NCI-H128 (cell line): ENCODE measurements around the gene ZBTB32.

Experiments
- DNase-seq: peaks from one replicate; lab custom pipeline; 2025; ENCODE audit not compliant: unreplicated experiment; lab: John Stamatoyannopoulos, UW

The ZBTB32 gene

DNA sequence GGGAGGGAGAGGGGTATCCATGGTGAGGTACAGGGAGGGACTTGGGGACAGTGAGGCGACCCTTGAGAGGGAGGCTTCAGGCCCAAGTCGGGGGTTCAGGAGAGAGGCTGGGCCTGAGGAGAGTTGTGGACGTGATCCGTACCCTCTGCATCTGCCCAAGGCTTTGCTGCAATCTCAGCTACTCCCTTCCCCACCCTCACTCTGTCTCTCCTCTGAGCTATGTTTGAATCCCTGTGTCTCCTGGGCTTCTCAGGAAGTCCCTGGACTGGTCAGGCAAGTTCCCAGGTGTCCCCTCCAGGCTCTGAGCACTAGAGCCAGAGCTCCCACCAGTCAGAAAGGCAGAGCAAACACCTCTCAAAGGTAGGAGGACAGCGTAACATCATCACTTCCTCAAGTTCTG lies 45.8 kb downstream of the ZBTB32 start:
- DNase-seq, result no peak

DNA sequence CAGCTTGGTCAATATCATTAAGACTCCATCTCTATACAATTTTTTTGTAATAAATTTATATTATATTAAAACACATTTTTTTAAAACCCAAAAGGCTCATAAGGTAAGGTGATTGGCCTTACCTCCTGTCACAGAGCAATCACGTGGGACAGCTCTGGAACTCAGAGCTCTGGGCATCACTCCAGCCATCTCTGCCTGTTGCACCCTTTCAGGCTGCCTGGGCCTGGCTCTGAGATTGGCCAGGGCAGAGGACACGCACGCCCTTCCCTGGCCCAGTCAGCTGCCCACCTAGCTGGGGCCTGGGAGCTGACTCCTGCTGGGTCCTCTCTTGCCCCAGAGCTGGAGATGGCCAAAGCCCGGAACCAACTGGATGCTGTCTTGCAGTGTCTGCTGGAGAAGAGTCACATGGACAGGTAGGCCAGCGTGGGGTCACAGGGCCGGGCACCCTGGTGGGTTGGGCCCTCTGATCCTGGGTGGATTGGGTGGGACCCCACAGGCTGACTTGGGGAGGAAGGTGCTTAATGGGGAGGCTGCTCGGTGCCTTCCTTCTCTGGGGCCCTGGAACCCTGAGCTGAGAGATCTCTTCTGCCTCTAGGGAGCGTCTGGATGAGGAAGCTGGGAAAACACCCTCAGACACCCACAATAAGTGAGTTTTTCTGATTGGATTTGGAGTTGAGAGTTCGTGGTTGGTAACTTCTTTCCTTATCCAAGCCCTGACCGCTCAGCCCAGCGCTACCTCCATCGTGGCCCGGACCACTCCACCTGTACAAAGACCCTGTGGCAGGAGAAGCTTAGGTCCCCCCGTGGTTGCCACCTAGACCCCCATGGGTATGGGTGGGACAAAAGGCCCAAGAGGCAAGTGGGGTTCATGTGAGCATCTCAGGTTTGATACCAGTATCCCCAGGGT lies 47.7 kb downstream of the ZBTB32 start:
- DNase-seq, result no peak

DNA sequence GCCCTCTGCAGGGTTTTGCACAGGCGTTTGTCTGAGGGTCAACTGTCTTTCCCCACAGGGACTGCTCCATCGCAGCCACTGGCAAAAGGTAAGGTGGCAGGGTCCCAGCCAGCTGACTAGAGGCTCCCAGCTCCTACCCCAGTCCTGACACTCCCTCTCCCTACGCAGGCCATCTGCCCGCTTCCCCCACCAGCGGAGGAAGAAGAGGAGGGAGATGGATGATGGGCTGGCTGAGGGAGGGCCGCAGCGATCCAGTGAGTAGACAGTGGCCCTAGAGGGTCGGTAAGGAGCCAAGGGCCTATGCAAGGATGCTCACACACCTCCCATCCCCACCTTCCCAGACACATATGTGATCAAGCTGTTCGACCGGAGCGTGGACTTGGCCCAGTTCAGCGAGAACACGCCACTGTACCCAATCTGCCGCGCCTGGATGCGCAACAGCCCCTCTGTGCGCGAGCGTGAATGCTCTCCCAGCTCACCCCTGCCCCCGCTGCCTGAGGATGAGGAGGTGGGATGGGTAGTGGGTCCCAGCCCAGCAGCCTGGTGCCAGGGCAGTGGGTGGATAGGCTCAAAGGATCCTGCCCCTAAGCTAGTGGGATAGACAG lies 48.5 kb downstream of the ZBTB32 start:
- DNase-seq, result no peak

DNA sequence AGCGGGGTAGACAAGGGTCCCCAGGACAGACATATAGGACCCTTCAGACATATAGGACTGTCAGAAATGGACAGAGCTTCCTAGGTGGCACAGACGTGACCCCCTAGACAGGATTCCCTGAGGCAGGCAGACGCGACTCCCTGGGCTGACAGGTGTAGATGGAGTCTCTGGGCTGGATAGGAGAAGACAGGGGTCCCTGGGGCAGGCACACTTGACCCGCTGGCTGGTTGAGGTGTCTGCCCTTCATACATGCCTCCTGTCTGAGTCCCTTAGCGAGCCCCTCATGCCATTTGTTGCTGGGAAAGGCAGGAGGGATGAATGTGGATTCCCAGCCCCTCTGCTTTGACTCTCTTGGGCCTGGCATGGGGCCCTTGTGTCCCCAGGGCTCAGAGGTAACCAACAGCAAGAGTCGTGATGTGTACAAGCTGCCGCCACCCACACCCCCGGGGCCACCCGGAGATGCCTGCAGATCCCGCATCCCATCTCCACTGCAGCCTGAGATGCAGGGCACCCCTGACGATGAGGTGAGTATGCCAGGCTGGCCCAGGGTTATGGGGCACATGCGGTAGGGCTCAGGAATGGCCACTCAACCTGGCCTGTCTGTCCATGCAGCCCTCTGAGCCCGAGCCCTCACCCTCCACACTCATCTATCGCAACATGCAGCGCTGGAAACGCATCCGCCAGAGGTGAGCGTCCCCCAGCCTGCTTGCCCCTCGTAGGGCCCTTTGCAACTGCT lies 49.4 kb downstream of the ZBTB32 start:
- no peak for DNase-seq

DNA sequence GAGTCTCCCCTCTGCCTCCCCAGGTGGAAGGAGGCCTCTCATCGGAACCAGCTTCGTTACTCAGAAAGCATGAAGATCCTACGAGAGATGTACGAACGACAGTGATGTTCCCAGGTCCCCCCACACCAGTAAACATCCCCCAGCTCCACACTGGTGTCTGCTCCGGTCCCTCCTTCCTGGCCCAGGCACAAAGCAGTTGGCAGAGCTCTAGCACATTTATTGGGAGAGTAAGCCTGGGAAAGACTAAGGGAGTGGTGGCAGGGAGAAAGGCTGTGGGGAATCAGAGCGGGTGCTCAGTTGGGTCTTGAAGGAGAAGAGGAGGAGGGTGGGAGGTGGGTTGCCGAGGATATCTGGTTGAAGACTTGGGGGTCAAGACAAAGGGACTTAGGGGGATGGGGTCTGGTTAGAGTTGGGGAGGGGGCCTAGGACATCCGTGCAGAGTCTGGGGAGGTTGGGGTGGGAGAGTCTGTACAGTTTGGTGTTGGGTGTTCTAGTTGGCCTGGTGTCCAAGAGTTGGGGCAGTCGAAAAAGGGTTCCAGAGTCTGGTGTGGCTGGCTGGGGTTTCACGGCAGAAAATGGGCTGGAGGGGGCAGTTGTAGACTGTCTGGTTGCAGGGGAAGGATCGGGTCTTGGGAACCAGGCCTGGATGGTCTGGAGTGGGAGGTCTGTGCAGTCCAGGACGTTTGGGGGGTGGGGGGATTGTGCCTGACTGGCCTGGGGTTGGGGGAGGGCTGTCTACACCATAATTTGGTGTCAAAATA lies 50.2 kb downstream of the ZBTB32 start:
- no peak for DNase-seq

DNA sequence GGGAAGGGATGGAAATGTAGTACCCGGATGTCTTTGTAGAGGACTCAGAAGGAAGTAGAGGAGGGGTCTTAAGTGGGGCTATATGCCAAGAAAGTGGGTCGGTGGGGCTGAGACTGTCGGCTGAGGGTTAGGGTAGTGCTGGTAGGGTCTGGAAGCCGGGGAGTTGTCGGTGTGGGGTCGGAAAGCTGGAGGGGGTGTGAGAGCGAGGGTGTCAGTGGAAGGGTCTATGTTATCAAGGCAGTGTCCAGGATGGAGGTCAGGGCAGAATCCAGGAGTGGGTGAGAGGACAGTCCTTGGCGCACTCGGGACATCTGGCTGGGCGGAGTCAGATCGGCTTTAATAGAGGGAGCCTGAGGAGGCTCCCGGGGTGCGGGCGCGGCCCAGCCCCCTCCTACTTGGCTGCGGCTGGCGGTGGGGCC lies 50.8 kb downstream of the ZBTB32 start:
- DNase-seq, result no peak

DNA sequence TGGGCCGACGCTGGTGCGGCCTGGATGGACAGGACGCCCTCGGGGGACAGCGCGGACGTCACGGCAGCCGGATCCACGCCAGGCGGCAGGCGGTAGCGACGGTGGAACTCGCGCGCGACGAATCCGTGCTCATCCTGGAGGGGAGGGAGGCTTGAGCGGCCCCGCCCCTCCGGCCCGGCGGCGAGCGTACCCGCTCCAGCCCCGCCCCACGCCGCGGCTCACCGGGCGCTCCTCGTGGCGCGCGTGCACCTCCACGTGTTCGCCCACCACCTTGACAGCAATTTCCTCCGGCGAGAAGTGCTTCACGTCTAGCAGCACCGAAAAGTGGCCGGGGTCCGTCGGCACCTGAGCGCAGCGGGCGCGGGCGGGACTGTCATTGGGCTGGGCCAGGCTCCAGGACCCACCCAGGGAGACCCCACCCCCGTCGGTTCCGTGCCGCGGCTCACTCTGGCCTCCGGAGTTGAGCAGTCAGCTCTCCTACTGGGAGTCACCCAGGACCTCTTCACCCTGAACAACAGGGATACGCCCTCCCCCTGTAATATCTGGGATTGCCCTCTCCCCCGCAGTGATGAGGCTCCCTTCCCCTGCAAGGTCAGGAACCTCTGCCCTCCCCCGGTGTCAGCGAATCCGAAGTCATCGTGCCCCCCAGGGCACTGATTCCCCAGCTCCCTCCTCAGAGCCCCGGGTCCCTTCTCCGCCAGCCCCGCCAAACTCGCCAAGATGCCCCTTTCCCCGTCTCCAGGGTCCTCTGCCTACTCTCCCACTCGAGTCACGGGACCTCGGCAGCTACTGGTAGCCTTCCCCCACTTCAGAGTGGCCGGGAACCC lies 51.4 kb downstream of the ZBTB32 start:
- no peak for DNase-seq

DNA sequence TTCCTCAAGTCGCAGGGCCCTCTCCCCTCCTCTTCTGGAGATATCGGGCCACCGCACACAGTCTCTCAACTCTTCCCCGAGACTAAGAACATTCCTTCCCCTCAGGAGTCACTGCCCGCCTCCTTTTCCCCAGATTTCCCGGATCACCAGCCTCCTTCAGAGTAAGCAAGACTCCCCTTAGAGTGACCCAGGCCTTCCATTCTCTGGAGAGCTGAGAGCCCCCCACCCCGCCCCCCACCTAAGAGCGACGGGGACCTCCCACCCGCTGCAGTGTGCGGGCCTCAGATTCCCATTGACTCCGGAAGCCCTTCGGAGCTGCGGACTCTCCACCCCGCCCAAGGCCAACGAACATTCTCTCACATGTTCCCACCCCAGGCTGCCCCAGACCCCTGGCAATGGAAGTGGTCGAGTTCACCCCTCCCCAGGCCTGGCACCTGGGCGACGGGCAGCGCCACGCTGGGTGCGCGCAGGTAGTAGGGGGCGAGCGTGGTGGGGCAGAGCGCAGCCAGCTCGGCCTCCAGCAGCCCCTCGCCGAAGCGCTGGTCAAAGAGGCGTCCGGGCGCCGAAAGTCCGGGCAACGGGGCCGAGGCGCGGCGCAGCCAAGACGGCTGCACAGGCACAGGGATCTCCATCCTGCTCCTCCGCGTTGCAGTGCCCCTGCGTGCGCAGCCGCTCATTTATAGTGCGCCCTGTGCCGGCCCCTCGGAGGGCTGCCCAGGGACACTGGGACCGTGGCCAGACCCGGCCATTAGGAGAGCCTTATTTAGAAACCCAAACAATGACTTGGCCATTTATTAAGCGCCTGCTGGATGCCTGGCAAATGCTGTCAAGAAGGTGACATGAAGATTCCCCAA lies 52.2 kb downstream of the ZBTB32 start, which contains the start of gene HSPB6:
Gene HSPB6 (minus strand): TSS at position 653 of the 854 bp plus-strand sequence. CDS start 21 bp downstream, at position 632.
- no peak for DNase-seq

DNA sequence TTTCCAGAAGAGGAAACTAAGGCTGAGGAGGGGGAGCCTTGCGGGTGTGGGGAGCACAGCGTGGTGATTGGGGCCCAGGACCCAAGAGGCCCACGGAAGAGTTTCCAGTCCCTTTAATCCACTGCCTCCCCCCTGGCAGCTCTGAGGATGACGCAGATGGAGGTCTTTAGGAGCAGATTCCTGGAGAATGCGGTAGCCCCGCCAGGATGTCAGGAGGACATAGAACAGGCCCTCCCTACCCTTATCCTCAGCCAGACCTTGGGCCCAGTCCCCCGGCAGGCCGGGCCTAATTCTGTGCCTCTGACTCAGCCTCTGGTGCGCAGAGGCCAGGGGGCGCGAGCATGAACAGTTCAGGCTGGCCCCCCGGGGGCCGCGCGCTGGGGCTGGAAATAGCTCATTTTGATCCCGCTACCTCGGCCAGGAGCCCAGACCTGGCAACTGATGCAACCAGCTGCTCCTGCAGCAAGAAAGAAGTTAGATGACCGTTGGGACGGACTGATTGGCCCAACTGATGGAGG lies 52.9 kb downstream of the ZBTB32 start:
- DNase-seq, result peak; percentile 54

DNA sequence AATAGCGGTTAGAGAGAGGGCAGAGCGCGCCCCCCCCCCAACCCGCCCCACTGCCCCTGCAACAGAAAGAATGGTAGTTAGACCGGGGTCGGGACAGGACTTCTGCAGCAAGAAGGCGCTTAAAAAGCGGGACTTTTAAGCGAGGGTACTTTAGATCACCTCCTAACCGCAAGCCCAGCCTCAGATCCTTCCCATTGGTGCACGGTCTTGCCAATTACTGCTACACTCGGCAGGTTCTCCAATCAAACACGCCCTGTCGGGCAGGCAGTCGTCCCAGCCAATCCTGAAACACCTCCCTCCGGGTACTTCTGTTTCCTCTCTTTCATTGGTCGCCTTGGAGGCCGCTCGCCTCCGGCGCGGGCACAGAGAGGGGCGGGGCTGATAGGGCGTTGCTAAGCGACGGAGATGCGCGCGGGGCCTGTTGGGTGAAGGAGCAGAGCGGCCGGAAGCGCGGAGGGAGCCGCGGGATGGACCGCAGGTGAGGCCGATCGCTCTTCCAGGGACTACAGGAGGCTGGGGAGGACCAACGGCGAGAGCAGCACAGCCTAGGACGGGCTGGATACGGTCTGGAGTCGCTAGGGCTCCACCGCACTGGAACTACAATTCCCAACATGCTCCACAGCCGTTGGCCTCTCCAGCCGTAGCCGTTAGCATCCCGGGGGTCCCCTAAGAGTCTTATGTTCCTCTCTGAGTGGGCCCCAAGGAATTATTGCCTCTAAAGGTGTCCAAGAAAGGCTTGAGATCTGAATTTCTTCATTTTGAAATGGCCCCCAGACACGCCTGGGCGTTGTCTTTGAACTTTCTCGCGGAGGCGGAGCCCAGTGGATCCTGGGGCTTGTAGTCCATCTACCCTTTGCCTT lies 53.6 kb downstream of the ZBTB32 start, which contains the start of gene PROSER3:
Gene PROSER3 (plus strand): TSS at position 428 of the 860 bp plus-strand sequence. CDS start 40 bp downstream, at position 468.
- peak; percentile 98 for DNase-seq

DNA sequence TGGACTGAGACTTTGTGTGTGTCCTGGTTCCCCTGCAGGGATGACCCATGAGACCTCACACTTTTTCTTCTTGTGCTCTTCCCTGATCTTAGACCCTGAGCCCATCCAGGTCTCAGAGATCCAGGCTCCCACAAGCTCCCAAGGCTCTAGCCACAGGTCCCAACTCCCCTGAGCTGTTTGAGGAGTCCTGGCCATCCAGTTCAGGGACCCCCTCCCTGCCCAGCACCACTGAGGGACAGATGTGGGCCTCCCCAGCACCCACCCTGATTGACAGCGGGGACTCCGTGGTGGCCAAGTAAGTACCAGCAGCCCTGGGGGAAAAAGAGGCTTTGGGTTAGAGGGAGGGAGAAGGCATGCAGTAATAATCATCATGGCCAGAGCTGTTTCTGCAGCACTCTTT lies 55.3 kb downstream of the ZBTB32 start:
- no peak for DNase-seq

DNA sequence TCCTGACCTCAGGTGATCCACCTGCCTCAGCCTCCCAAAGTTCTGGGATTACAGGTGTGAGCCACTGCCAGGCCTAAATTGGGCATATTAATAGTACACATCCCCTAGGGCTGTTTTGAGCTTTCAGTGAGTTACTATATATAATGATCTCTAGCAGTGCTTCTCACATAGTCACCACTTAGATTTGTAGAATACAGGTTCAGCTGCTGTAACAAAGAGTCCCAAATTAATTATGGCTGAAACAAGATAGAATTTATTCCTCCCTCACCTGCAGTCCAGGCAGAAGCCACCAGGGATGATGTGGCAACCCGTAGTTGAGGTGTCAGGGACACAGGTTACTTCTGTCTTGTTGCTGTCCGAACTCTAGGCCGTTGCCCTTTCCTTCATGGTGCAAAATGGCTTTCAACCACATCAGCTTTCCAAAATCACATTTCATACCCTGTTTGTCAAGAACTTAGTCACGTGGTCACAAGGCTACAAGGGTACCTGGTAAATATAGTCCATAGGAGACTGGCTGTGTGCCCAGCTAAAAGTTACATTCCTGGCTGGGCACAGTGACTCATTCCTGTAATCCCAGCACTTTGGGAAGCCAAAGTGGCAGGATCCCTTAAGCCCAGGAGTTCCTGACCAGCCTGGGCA lies 56.5 kb downstream of the ZBTB32 start:
- DNase-seq, result no peak

DNA sequence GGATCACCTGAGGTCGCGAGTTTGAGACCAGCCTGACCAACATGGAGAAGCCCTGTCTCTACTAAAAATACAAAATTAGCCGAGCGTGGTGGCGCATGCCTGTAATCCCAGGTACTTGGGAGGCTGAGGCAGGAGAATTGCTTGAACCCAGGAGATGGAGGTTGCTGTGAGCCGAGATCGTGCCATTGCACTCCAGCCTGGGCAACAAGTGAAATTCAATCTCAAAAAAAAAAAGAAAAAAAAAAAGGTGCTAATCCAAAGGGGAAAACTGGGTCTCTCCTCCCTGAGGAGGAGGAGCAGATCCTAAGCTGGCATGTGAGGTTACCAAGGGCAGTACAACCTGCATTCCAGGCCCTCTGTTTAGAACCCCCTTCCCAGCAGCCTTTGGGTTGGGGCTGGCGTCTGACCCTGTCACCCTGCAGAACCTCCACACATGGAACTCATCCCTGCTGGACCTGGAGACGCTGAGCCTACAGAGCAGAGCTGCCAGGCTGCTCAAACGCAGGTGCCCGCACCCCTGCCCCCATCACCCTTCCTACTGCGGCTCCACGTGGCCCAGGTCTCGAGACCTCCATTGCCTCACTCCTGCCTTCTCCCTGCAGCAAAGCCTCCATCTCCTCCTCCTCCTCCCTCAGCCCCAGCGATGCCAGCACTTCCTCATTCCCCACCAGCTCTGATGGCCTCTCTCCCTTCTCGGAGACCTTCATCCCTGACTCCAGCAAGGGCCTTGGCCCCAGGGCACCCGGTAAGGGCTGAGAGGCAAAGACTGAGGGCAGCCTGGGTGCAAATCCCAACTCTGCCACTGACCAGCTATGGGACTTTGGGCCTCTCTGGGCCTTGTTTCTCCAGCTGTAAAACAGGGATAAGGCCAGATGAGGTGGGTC lies 60.3 kb downstream of the ZBTB32 start:
- DNase-seq, result no peak
